ENCODE measurements around the gene HEPACAM2.

The HEPACAM2 gene

DNA sequence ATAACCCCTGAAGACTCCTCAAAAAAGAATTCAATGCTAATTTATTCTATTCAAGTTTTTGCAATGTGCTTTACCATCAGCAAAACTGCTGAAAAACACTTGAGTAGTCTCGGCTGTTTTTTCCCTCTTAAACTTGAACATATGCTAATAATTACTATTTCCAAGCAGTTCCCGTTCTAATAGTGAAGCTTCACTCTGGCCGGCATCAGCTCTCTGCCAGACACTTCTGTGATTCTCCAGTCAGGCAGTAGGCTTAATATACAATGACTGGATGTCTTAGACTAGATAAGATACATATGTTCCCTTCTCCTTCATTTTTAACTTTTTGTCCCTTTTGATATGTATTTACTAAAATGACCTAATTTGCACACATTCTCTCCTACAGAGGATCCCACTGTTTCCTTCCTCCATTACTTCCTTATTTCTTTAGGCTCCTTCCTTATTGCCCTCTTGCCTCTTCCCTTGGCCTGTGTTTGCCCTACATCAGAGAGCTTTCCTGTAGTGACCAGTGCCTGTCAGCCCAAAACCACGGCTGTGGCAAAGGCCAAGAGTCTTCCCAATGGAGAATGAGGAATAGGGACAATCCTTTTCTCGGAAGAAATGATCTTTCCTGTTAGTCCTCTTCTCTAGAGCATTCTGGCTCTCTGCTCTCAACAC lies 23.5 kb downstream of the HEPACAM2 start:
- DNase-seq = no peak

DNA sequence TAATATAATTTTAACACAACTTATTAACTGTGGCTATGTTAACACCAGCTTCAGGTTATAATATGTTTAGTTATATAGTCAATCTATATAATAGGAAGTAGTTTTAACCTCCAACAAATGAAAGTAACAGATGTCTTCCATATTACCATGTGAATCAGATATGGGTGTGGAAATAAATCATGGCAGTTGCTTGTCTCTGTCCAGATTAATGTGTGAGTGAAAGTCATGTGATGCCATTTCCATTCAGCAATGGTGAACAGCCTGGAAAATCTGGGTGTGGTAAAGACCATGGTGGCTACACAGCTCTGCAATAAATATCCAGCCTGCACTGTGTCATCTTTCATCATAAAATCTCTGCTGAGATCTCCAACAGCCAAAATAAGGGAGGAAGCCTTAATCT lies 27.8 kb downstream of the HEPACAM2 start:
- DNase-seq = peak; percentile 74

DNA sequence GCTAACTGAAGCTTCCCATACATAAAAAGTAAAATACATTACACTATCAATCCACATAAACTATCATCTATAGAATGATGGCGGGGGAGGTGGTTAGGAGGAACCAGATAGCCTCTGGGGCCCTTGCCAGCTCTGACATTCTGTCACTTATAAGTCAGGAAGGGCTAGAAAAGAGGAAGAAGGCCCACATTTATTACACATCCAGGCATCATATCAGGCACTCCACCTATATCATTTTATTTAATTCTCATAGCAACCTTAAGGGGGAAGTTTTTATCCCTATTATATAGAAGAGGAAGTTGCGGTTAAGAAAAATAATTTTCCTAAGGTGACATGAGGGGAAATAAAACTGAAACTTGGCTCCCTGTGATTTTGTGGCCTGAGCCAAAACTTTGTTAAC lies 29.9 kb downstream of the HEPACAM2 start:
- peak; percentile 97 for DNase-seq

DNA sequence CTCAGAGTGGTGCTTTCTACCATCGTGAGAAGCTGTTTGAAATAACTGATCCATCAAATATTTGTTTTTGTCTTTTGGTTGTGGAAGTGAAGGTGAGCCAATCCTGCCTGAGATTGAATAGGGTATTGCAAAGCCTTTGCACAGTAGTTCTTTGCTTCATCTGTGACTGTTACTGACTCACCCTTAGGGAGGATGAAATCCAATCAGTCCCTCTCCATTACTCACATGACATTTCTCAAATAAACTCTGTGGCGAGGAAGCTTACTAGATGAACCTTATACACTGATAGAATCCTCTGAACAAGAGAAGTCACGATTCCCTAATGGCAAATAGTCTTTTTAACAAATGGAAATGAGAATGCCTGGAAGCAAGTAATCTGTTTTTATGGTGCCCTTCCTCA lies 31.9 kb downstream of the HEPACAM2 start:
- peak; percentile 53 for DNase-seq

DNA sequence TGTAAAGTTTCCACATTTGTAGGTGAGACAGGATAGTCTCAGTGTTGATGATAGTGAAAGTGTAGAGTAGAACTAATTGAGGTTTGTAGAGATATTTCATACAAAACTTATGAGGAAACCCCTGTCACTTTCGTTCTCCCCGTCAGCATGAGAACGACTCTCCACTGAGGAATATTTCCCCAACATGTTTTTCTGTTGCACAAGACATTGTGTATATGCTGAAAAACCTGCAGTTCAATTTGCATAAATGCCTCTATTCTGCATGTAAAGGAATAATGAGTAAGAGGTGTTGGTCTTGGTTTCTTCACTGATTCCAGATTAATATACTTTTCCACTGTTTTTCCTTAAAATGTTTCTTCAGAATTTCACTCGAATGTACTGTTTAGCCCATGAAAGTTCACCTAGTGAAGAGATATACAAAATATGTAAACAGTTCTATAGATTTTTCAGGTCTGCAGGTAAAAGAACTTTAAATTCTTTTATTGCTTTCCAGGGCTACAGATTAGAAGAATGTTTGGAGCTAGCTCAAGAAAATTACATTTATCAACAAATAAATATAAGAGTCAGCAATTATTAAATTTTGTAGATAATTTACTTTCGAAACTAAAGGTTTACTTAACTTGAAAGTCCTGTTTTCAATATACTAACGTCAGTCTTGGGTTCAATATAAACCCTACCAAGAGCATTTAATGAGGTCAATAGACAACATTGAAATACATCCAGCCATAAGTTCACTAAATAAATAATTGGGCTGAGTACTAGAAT lies 37.2 kb downstream of the HEPACAM2 start:
- peak; percentile 52 for DNase-seq

DNA sequence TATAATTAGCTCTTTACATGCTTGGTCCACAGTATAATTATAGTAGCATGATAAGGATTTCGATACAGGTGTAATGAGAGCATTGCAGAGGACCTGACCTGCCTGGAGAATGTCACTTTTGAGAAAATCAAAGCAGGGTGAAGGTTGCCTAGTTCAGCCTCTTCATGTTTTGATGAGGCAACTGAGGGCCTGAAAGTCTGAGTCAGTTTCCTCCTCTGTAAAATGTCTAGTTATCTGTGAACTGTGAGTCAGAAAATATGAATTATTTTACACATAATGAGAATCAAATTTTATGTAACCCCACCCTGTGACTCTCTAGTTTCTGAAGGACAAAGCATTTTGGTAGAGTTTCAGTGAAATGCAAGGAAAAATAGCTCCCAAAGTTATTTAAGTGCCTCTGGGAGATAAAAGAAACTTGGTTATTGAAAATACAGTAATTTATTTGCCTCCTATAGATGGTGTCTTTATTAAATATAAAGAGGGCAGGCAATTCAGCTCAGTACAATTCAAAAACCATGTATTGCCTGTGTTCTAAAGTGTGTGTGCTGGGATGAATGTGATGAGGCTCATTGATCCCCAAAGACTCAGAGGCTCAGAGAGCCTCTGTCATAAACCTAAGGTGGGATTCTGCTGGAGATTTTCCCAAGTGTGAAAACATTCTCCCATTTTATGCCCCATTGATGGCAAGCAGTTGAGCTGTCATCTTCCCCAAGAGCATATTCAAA lies 40.8 kb downstream of the HEPACAM2 start:
- DNase-seq = no peak

DNA sequence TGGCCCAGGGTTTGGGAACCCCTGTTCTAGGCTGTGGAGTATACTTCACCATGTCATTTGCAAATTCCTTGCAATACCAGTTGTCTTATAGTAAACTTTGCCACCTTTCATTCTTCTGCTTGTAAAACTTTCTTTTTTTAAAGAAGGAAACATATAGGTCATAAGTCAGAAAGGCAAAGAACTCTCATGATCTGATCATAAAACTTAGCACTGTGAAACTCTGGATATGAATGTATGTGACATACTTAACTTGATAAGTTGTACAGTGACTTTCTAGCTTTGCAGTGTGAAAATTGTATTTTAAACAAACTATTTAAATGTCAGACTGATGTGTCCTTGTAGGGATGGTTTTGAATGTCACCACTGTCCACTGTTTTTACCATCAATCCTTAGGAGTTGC lies 47.1 kb downstream of the HEPACAM2 start:
- no peak for DNase-seq

DNA sequence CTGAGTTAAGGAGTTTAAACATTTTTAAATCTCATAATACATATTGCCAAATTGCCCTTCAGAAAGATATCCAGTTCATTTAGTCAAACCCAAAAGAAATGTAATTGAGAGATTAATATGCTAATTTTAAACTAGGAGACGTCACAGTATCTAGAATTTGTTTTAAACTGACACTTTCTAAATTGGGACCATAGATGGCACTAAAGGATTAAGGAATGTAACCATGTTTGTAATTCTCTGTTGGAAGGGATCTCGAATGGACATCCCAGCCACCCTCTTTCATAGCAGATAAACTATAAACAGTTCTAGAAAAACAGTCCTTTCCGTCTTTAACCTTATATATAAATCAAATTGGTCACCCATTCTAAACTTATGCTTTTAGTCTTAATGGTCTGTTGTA lies 48.1 kb downstream of the HEPACAM2 start:
- DNase-seq = peak; percentile 92

DNA sequence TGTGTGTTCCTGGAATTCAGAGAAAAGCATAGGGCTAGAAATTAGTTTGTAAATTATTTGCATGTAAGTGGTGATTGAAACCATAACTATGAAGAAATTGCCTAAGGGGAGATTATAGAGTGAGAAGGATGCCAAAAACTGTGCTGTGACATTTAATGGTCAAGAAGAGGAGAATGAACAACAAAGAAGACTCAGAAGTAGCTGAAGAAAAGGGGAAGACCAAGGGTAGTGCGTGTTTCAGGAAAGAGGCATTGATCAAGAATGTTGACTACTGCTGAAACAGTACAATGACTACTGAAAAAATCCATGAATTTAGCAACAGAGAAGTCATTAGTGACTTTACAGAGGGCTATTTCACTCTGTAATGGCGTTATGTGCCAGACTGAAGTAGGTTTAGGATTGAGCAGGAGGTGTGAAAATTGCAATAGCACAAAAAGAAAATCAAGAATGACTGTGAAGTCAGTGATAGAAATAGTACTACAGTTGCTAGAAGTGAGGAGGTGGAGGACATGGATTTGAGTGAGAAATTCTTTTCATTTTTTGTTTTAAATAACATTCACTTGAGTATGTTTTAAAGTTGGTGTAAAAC lies 49.2 kb downstream of the HEPACAM2 start:
- peak; percentile 43 for DNase-seq

DNA sequence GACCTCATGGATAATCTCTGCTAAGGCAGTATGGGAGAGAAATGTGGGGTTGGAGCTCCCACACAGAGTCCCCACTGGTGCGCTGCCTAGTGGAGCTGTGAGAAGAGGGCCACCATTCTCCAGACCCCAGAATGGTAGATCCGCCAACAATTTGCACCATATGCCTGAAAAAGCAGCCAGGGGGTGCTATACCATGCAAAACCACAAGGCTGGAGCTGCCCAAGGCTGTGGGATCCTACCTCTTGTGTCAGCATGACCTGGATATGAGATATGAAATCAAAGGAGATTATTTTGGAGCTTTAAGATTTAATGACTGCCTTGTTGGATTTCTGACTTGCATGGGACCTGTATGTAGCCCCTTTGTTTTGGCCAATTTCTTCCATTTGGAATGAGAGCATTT lies 51.0 kb downstream of the HEPACAM2 start:
- no peak for DNase-seq

DNA sequence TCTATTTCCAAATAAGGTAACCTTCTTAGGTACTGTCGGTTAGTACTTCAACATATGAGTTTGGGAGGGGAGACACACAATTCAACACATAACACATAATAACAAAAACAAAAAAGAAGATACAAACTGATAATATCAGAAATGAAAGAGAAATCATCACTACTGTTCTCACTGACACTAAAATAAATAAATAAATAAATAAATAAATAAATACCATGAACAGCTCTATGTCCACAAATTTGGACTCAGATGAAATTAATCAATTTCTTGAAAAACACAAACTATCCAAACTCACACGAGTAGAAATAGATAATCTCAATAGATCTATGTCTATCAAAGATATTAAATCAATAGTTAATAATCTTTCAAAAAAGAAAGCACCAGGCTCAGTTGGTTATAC lies 53.6 kb downstream of the HEPACAM2 start:
- no peak for DNase-seq

DNA sequence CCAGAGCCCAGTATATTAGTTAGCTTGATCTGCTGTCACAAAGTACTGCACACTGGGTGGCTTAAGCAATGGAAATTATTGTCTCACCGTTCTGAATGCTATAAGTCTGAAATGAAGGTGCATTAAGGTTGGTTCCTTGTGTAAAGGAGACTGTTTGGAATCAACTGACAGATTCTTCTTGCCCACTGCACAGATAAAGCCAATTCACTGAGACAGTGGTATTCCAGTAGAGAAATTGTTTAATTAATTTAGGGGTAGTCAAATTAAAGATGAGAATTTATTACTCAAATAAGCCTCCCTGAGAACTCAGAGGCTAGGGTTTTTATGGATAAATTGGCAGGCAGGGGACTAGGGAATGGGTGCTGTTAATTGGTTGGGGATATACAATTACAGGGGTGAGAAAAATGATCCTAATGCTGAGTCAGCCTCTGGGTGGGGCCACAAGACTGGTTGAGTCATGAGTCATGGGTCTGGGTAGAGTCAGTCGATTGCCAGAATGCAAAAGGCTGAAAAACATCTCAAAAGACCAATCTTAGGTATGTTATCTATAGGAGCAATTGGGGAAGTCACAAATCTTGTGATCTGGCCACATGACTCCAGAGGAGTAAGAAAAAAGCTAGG lies 54.6 kb downstream of the HEPACAM2 start:
- peak; percentile 74 for DNase-seq

DNA sequence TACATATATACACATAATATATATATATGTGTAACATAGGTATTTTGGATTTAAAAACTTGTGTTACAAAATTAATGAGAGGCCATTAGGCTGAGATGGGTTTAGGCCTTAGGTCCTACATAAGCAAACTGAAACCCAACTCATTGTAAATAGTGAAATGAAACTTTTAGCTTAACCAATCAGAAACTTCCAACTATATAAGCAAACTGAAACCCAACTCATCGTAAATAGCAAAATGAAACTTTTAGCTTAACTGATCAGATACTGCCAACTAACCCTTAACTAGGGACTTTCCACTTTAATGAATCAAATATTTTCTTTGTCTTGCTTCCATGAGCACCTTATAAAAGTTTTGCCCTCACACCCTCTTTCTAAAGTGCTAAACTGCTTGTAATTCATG lies 60.8 kb downstream of the HEPACAM2 start:
- DNase-seq = peak; percentile 84

DNA sequence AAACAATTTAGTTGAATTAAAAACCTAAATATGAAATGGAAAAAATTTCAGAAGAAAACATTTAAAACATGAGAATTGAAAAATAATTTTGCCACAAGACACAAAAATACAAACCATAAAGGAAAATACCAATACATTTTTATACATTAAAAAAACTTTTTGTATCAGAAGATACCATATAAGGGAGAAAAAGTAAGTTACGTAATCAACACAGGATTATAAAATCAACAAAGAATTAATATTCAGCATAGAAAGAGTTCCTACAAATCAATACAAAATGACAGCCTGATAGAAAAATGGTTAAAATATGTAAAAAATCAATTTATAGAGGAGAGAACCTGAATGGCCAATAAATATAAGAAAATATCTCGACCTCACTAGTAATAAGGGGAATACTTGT lies 61.5 kb downstream of the HEPACAM2 start:
- DNase-seq = no peak

DNA sequence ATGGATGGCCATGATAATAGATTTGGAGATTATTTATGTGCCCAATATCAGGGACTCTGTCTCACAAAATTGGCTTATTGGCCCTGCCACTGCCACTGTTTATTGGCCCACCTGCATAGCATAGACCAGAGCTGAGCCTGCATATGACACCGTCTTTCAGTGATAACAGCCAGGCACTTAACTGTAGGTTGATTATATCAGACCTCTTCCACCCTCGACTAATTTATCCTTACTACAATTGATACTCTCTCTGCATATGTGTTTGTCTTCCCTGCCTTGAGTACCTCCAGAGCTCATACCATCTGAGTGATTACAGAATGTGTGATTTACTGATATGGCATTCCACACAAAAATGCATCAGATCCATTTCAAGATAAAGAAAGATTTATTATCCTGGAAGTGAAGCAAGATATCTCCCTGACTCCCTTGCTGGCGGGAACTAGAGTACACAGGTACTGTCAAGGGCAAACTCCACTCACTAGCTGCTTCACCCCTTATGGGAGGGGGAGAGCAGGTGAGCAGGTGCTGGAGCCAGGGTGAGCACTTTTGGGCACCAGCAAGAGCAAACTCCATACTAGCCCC lies 65.0 kb downstream of the HEPACAM2 start:
- no peak for DNase-seq

DNA sequence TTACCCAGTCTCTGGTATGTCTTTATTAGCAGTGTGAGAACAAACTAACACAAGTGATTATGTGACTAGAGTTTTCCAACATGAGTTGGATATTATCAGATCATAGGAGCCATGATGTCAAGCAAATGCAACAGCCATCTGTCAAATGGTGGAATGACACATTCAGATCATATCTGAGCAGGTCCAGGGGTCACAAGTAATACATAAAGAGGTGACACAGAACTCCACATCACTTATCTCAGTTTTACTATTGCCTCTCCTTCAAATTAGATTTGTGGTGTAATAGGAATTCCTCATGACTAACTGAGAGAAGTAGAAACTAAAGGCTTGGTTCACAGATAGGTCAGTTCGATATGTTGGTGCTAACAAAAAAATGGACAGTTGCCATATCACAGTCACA lies 65.9 kb downstream of the HEPACAM2 start:
- DNase-seq = no peak

DNA sequence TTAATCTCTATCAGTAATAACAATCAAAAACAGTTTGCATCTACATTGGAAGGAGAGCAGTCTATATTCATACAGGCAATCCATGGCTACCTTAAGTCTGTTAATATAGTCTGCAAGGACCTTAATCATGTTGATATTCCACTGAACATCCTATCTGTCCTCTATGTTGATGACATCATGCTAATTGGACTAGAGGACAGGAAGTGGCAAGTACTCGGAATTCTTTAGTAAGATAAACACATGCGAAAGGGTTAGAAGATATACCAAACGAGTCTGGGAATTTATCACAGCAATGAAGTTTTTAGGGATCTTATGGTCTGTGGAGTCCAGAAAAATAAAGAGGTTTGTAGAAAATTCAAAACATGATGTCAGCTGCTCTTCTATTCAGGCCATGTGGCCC lies 66.8 kb downstream of the HEPACAM2 start:
- no peak for DNase-seq

DNA sequence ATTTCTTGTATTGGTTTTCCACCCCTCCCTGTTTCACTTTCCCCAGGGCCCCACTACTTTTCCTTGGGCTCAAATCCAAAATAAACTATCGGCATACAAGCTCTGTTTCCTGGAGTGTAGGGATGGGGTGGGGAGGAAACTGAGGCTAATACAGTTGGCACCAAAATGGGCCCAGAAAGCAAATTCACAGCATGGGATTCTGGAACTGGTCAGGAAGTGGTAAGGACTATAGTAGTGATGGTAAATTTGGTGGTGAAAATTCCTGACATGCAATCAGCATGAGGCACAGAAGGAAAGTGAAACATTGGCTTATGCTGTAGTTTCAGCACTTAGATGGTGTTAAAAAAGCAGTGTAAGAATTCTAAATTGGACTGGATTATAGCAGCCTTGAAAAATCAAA lies 69.4 kb downstream of the HEPACAM2 start:
- DNase-seq = no peak

DNA sequence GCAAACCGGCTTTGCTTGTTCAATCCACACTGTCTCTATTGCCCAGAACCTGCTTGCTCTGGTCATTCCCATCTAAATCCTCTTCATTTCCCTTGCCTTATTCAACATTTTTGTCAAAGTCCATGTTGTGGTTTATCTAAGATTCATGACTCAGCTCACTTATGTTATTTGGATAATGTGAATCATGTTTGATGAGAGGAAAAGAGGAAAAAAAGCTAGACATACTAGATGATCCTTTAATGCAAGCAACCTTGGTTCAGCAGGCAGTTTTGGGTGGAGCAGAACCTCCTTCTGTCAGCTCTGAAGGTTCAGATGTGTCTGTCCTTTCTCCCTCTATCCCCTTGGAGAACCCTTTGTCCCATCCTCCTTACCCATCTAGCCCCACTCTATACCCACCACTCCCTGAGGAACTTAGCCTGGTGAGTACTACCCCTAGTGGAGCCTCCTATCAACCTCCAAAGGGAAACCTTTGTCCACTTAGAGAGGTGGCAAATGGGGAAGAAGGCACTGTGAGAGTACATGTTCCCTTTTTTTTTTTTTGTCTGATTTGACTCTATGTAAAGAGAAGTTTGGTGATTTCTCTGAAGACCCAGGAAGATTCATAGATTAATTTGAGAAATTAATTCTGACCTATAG lies 76.0 kb downstream of the HEPACAM2 start:
- DNase-seq = peak; percentile 87

DNA sequence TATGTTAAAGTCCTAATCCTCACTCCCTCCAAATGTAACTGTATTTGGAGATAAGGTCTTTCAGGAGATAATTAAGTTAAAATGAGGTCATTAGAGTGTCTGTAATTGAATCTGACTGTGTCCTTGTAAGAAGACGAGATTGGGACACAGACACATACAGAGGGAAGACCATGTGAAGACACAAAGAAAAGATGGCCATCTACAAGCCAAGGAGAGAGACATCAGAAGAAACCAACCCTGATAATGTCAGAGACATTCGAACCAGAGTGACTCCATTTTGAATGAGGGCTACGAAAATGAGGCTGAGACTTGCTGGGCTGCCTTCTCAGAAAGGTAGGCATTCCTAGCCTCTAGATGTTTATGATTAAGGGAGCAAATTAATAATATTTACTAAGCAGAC lies 77.5 kb downstream of the HEPACAM2 start:
- DNase-seq = no peak

DNA sequence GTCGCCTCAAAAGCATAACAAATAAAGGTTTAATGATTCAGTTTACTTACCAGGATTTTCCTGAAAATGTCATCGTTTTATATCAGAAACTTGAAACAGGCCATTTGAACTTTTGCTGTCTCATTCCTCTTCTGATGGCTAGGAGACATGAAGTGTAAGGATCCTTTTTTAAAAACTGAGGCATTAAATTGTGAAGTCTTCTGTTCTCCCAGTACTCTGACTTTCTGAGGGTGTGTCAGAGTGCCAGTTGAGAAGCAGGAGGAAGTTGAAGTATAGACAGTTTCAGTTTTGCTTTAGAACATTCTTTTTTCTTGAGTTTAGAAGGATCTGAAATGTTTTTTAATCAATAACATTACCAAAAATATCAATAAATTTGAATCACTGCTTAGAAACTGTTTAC lies 78.1 kb downstream of the HEPACAM2 start, which contains the start of gene SAMD9L:
SAMD9L (minus strand) TSS at position 242 of the 400 bp plus-strand sequence. CDS start 12,414 bp downstream, outside the sequence.
- peak; percentile 94 for DNase-seq

DNA sequence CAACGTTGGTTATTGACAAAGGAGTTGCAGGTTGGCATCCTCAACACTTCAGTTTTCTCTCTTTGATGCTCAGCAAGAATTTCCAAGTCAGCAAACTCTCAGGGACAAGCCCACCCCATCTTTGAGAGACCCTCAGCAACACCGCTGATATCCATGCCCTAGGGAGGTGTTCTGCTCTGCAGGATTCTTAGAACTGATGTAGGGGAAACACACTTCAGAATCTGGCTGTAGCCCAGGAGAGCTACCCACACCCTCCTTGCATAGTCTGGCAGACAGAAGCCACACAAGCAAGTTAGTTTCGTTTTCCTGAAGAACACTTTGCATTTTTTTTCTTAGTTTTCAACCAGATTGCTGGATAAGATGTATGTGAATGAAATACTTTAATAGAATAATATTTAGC lies 78.9 kb downstream of the HEPACAM2 start:
- peak; percentile 96 for DNase-seq

Data from OCI-M1 (cell line).